Parietal lobe (tissue), 1 donor: ENCODE results near the gene KLK3. TPM values are rescaled to one million over a fixed set of nuclear protein-coding genes. Genes with fewer than 3 reads are reported as not detected.

Experiments used
- total RNA-seq: library from RNA; depleted of rRNA; stranded (reverse); fragments of >200 nt; gene quantifications from one replicate; pipeline ENCODE4 v1.2.3, GENCODE V29; 2014

KLK3 gene
- total RNA-seq: not detected

GRCh38 chr19:50854636-50855410 is at the start of gene KLK3:
Gene KLK3, plus strand, starts transcription at chr19:50854915. Its CDS starts 41 bp downstream, at chr19:50854956.

DNA sequence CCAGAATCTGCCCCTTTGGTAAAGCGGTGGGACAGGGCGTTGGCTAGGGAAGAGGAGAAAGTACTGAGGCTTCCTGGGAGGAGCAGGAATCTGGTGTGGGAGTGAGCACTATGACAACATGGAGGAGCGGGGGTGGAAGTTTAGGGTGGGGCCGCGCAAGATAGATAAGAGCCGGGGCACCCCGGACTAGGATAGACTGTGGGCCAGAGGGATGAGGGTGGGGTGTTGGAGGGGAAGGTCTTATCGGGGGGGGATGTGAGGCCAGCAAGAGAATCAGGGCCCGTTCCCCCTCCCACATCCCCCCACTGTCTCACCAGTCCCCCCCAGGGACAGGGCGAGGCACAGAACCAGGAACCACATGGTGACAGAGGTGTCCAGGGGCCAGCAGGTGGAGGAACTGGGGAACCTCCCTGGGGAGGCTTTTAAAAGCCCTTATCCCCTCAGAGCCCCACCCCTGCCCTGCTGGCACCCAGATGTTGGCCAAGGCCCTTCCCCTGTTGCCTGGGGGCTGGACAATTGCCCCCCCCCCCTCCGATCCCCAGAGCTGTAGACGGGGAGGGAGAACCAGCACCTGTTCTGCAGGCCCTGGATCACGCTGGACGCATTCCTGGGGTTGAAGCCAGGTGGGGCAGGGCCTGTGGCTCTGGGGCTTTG is 31.2 kb upstream of the KLK3 start, which contains the start of gene KLK1:
KLK1 (minus strand) TSS at position 399 of the 654 bp plus-strand sequence; CDS start at position 360, 39 bp downstream.

DNA sequence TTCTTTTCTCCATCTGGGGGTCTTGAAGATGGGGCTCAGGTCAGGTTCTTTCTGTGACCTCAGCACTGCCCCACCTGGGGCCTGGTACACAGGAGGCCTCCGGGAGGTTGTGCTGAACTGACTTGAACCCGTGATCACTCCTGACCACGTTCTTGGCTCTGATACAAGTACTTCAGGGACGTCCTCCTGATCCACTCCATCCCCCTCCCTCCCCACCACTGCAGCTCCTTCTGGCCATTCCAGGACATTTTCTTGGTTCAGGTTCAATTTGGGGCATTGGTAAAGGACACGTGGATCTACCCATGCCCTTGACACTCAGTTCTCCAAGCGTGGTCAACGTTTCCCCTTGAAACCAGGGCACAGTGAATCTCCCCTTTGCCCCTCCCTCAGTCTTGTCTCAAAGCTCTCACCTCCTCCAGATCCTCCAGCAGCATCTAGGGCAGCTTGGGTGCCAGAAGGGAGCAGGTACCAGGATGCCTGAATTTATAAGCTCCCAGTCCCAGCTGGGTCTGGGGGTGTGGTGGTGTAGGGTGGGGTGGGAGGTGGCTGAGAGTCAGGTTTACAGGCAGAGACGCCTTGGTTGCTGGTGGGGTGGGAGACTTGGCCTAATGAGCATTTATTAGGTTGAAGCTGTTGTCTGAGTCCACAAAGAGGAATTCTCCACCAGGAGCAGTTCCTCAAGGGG is 21.5 kb upstream of the KLK3 start, which contains the start of gene KLK15:
KLK15 (minus strand) TSS at position 458 of the 685 bp plus-strand sequence. CDS start 2,082 bp downstream, outside the sequence.

DNA sequence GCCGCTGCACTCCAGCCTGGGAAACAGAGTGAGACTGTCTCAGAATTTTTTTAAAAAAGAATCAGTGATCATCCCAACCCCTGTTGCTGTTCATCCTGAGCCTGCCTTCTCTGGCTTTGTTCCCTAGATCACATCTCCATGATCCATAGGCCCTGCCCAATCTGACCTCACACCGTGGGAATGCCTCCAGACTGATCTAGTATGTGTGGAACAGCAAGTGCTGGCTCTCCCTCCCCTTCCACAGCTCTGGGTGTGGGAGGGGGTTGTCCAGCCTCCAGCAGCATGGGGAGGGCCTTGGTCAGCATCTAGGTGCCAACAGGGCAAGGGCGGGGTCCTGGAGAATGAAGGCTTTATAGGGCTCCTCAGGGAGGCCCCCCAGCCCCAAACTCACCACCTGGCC is 18.3 kb downstream of the KLK3 start, which contains the start of gene KLK2:
KLK2 (plus strand) TSS at position 384 of the 400 bp plus-strand sequence. CDS start 35 bp downstream, outside the sequence.

Other genes starting within 250 kb of the KLK3 start
- gene SYT3, start 215.0 kb upstream of the KLK3 start, total RNA-seq: 24.7 TPM
- gene C19orf81, start 205.5 kb upstream of the KLK3 start, total RNA-seq: not detected
- 49.1 TPM for gene SHANK1, start 135.1 kb upstream of the KLK3 start, total RNA-seq
- 2.5 TPM for gene CLEC11A, start 131.6 kb upstream of the KLK3 start, total RNA-seq
- gene GPR32, start 84.5 kb upstream of the KLK3 start, total RNA-seq: not detected
- gene ACP4, start 64.5 kb upstream of the KLK3 start, total RNA-seq: not detected
- gene KLK1, start 31.1 kb upstream of the KLK3 start, total RNA-seq: not detected
- not detected for gene KLK15, start 21.3 kb upstream of the KLK3 start, total RNA-seq
- not detected for gene KLK2, start 18.5 kb downstream of the KLK3 start, total RNA-seq
- not detected for gene KLK4, start 56.5 kb downstream of the KLK3 start, total RNA-seq
- not detected for gene KLK5, start 98.1 kb downstream of the KLK3 start, total RNA-seq
- not detected for gene KLK6, start 114.7 kb downstream of the KLK3 start, total RNA-seq
- not detected for gene KLK7, start 129.0 kb downstream of the KLK3 start, total RNA-seq
- gene KLK8, start 146.7 kb downstream of the KLK3 start, total RNA-seq: not detected
- not detected for gene KLK10, start 164.8 kb downstream of the KLK3 start, total RNA-seq
- gene KLK11, start 171.7 kb downstream of the KLK3 start, total RNA-seq: not detected
- not detected for gene KLK12, start 180.1 kb downstream of the KLK3 start, total RNA-seq
- gene KLK13, start 210.2 kb downstream of the KLK3 start, total RNA-seq: not detected
- gene KLK14, start 228.0 kb downstream of the KLK3 start, total RNA-seq: 0.63 TPM